ENCODE results near the gene NXPH4.

NXPH4 gene

GRCh38 chr12:57204454-57204853 lies 12.1 kb upstream of the NXPH4 start:
- DNase-seq = no peak

- DNase-seq = no peak
These were observed 11.4 kb upstream of the NXPH4 start for GRCh38 chr12:57205186-57205585.

- DNase-seq = no peak
These were observed 10.7 kb upstream of the NXPH4 start for GRCh38 chr12:57205931-57206330.

- no peak for DNase-seq
These were observed 8.6 kb upstream of the NXPH4 start for GRCh38 chr12:57207731-57208630.

GRCh38 chr12:57208631-57209282 lies 7.8 kb upstream of the NXPH4 start:
- DNase-seq = peak; percentile 58

GRCh38 chr12:57209916-57210315 lies 6.7 kb upstream of the NXPH4 start:
- DNase-seq = no peak

GRCh38 chr12:57210461-57210860 lies 6.1 kb upstream of the NXPH4 start:
- DNase-seq = no peak

- no peak for DNase-seq
These were observed 5.5 kb upstream of the NXPH4 start for GRCh38 chr12:57210926-57211692.

- no peak for DNase-seq
These were observed 4.5 kb upstream of the NXPH4 start for GRCh38 chr12:57211791-57212700.

- no peak for DNase-seq
These were observed 3.9 kb upstream of the NXPH4 start for GRCh38 chr12:57212701-57213057.

GRCh38 chr12:57213058-57213715 lies 3.4 kb upstream of the NXPH4 start:
- peak; percentile 85 for DNase-seq

GRCh38 chr12:57213763-57214397 lies 2.7 kb upstream of the NXPH4 start:
- DNase-seq = peak; percentile 14

- no peak for DNase-seq
These were observed 2.2 kb upstream of the NXPH4 start for GRCh38 chr12:57214398-57214781.

GRCh38 chr12:57215065-57215464 lies 1.5 kb upstream of the NXPH4 start:
- no peak for DNase-seq

- no peak for DNase-seq
These were observed 953 bp upstream of the NXPH4 start for GRCh38 chr12:57215668-57216013.

- no peak for DNase-seq
These were observed 606 bp downstream of the NXPH4 start for GRCh38 chr12:57216921-57217879.

GRCh38 chr12:57218030-57218853 lies 1.6 kb downstream of the NXPH4 start:
- DNase-seq = no peak

- no peak for DNase-seq
These were observed 2.8 kb downstream of the NXPH4 start for GRCh38 chr12:57219205-57219992.

Measured in midbrain (tissue), 1 donor.